Measurements from ENCODE around the gene DNAJC21. TPM values are rescaled to one million over a fixed set of nuclear protein-coding genes. Genes with fewer than 3 reads are reported as not detected.

The DNAJC21 gene
- 29.9 and 53.2 TPM in 2 replicates for total RNA-seq

DNA sequence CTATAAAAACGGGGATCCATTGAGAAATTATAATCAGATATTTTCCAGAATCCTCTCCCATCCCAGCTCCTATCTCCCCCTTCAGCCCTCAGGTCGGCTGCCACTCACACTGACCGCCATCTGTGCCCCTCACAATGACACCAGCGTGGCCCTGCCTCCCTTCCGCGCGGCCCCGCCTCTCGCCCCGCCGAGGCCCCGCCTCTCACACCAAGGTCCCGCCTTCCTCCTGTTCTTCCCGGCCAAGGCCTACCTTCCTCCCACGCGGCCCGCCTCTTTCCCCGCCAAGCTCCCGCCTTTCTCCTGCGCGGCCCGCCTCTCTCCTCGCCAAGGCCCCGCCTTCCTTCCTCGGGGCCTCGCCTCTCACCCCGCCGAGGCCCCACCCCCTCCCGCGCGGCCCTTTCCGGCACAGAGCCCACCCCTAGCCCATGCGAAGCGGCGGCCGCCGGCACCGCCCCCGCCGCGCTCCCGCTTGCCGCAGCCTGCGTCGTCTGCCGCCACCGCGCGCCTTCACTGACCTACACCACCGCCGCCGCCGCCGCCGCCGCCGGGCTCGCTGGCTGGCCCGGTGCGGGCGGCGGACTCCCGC, at the start of gene DNAJC21:
TSS of gene DNAJC21 (plus strand) at position 426 of the 586 bp plus-strand sequence. CDS start 261 bp downstream, outside the sequence.
- DNase-seq (ENCODE audit: low read depth, low spot score), result peak; percentile 84

DNA sequence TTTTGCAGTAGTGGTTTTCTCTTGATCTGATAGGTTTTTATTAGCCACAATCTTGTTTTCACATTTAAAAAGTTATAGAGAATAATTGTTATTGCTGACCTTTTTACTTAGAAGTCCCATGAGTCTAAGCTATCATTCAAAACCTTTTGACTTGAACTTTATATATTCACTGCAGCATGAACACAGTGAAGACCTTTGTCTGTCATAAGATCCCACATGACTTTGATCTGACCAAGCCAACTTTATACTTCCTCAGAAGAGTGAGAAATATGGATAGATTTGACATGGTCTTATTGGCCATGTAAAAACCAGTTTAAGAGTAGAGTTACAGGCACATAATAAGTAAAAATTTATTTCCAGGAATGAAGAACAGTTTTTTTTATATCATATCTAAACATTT, 48.1 kb upstream of the DNAJC21 start:
- DNase-seq (ENCODE audit: low read depth, low spot score), result no peak

DNA sequence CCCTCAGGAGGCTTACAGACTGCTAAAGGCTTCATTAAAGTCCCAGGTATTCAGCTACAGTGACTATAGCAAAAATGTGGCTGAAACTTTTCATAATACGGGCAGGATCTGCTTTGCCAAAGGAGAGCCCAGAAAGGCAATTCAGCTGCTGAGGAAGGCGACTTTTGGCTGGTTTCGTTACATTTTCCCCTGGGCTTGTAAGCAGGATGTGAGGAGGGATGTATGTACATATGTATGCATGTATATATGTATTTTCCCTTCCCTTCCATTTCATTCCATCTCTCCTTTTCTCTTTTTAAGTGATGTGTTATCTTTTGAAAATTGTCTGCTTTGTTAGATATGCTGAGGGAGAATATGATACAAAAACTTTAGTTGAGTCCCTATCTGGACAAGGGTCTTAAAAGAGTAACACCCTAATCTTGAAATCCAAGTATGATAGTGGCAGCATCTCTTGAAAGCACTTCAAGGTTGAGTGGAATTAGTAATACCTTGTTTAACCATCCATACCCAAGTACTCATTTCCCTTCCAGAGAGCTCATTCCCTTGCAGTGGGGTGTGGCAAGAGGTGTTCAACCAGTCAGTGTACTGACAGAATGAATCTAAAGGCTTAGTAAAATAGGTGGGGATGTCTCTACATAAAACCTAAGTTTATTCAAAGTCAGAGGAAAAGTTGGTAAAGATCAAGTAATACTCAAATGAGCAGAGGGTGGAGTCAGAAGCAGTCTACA, 42.8 kb upstream of the DNAJC21 start:
- DNase-seq (ENCODE audit: low read depth, low spot score), result no peak

DNA sequence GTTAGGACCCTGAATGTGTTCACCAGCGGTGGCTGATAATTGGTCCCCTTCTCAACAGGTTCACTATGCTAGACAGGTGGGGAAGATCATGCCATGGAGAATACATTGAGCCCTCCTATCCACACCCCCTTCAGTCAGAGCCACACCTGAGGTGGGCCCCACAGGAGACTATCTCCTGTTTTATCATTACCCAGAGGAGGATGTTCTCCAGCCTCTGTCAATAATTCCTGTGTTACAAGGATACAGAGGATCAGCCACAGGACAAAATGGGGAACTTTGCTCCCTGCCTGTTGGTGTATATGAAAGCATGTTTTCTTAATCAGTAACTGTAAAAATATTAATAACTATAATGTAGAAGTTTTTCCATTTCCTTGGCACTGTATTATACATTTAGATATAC, 40.0 kb upstream of the DNAJC21 start:
- no peak for DNase-seq (ENCODE audit: low read depth, low spot score)

DNA sequence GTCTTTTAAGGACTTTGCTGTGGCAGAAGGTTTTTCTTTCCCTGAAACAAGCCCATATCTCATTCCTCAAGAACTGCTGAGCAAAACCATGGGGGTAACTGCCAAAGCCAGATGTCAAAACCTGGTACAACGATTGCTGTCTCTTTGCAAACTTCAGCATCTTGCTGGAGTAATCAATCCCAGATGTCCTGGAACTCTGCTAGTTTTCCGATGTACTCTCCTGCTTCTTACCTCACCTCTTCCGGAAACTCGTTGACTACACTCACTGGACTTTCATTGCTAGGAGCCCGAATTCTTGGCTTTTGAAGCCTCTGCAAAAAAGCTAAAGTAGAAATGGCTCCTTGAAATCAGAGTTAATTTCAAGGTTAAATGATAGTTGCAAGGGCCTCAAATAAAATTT, 37.4 kb upstream of the DNAJC21 start:
- no peak for DNase-seq (ENCODE audit: low read depth, low spot score)

DNA sequence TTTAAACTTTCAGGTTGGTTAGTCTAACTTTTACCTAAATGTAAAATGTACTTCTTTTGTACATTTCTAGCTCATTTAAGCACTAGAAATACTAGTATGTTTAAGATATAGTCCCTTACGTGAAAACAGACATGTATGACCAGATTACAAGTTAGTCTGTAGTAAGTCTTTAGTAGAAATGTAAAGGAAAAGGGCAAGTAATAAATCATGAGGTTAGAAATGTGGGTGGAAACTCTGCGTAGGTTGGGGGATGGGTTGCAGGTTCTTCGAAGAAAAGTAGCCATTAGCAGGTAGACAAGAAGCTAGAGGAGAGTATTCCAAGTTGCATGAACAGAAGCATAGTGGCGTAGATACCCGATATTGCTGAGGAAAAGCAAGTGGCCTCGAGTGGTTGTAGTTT, 36.9 kb upstream of the DNAJC21 start:
- no peak for DNase-seq (ENCODE audit: low read depth, low spot score)

DNA sequence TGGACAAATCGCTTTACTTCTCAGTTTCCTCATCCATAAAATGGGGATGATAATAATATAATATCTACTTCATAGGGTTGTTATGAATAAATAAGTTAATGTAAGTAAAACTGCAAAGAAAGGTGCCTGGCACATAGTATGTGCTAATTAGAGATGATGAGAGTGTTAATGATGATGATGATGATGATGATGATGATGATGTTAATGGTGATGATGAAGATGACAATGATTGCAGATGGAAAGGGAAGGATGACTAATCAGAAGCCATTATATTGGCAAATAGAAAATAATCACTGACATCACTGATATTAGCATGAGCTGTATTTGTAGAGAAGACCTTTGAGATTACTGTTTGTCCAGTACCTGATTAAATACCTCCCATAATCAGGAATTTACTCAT, 34.6 kb upstream of the DNAJC21 start:
- DNase-seq (ENCODE audit: low read depth, low spot score), result no peak

DNA sequence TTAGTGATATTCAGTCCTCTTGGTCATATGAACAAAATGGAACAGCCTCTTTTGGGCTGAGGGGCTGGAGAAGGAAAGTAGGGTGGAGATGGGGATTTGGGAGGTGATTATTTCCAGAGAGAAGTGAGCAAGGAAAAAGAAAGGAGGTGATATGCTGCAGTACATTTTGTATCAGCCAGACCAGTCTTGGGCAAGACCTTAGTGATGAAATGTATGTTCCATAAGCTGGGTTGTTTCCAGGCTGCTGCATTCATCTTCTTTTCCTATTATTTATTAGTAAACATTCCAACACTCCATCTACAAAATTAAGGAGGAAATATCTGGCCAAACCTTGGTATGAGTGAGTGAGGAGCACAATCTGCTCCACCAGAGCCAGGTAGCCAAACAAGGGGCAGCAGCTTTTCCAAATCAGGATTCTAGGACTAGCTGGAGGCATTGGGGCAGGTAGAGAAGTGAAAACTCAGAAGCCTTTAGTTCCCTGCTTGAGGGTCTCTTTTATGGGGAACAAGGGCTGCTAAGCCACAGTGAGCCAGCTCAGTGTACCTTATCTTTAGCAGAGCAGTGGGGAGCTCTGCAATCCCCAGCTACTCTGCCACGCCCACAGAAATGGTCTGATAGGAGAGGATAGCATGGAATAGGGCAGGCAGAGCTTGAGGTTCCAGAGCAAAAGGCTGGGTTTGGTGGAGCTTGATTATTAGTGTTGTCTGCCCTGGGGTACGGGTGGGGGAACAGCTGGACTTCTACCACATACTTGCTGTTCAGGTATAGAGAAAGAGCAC, 33.5 kb upstream of the DNAJC21 start:
- no peak for DNase-seq (ENCODE audit: low read depth, low spot score)

DNA sequence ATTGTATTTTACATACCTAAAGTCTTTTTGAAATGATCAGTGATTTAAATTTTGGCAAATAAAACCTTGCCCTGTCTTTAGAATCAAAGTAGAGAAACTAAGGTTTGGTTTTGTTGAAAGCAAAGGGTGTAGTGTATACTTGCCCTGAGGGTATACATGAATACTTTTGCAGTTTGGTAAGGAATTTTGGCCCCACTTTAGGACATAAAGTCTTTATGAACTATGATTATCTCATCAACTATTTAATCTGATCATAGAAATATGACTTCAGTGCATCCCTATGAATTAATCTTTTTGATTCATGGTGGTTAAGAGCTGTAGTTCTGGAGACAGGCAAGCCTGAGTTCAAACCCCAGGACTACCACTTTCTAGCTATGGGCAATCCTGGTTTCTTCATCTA, 31.7 kb upstream of the DNAJC21 start:
- DNase-seq (ENCODE audit: low read depth, low spot score), result no peak

DNA sequence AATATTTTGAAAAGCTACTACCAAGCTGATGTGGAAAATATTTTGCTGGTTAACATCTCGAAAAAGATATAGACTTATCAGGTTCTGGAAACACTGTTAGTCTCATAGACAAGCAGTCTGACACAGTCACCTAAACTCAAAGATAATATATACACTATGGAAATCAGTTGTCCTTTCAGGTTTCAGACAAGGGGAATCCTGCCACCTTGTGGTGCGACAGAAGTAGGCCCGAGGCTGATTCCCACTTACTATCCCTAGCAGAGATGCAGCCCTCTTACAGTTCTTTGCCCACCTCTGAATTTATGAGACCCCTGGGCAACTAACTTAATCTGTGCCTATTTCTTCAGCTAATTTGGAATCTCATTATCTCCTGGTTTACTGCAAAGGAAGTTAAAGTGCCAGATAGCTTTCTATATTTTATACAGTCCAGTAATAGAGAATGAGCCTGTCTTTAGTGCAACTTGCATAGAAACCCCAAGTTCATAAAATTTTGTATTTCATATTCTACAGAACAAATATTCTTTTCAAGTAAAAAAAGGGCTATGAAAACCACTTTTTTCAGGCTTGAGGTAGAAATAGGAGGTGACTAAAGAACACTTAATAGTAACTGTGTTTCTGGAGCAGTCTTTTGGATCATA, 31.0 kb upstream of the DNAJC21 start:
- DNase-seq (ENCODE audit: low read depth, low spot score), result peak; percentile 48

DNA sequence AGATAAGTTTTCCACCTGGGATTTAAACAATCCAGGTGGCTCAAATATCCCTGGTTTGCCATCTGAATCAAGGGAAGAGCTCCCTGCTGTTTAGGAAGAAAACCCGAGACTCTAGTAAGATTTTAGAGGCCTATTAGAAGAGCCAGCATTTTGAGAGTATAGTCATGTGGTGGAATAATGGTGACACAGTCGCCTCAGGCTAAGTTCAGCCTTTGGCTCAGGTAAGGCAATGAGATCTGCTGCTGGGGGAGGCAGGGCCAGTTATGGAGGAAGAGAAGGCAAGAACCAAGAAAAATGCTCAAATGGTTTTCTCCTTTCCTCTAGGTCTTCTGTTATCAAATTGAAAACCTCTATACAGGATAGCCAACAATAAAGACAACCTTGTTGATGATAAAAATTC, 30.3 kb upstream of the DNAJC21 start:
- DNase-seq (ENCODE audit: low read depth, low spot score), result no peak

DNA sequence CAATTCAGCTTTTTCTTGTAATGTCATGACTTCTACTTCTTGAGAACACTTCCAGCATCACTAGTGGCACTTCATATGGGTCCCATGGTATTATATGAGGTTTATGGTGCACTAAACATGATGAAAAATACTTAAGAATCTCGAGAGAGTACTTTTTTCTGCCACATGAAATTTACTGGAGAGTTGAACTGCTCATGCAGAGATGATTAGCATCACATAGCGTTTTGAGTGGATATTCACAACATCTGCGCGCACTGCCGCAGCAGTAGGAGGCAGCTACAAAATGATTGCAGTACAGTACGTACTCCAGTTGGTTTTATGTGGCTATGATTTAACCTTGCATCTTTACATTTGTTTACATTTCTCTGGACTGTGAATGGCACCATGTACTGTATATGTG, 28.7 kb upstream of the DNAJC21 start:
- no peak for DNase-seq (ENCODE audit: low read depth, low spot score)

DNA sequence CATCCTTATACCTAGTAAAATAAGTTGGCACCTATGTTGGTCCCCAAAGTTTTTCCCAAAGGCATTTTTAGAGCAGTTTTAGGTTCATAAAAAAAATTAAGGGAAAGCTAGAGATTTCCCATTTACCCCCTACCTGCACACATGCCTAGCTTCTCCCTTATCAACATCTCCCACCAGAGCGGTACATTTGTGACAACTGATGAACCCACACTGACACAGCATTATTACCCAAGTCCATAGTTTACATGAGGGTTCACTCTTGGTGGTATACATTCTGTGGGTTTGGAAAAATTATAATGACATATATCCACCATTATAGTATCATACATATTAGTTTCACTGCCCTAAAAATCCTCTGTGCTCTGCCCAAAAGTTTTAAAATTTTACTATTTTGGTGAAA, 26.1 kb upstream of the DNAJC21 start:
- DNase-seq (ENCODE audit: low read depth, low spot score), result no peak

DNA sequence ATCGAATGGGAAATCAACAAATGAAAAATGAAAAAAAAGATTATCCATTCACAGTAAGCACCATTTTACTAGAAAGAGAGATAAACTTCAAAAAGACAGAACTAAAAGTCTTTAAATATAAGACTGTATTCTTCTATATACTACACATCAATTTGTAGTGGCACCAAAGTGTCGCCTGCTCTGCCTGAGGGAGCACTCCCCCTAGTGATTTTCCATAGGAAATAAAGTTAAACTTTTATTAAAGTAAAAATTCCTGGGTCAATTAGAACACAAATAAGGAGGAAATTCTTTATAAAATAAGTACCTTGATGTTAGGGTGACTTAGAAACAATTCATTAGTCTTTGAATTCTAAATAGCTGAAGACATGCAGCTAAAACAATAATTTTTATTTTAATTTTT, 23.8 kb upstream of the DNAJC21 start:
- DNase-seq (ENCODE audit: low read depth, low spot score), result no peak

DNA sequence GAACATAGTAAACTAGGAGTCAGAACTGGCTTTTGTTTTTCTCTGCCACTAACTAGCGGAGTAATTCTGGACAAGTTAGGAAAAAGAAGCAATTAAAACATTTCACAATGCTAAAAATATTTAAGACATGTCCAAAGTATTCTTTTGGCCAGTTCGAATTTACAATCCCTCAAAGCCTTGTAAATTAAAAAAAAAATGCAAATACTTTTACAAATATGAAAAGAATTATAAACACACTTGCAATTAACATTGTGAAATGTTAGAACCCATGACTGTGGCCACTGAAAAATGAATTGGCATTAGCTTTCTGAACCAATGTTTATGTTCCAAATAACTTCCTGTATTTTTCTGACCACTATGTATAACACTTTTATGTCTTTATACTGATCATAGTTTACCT, 16.3 kb upstream of the DNAJC21 start:
- DNase-seq (ENCODE audit: low read depth, low spot score), result no peak

DNA sequence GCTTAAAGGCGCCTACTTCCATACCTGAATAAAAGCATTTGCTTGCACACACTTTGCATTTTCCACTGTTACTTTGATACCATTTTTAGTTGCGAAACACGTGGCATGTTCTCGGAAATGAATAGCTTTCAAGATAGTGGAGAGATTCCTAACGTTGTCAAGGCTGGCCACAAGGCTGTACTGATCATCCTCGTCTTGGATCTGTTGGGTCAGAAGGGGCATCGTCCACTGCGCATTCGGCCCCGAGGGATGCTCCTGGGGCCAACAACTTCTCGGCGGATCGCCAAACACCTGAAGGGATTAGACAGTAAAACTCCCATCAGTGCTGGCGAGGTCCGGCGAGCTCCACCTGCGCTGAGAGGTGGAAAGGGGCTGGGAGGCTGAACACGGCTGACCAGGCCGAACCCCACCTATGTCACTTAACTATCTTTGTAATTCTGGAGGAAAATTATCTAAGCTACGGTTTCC, 14.7 kb upstream of the DNAJC21 start:
- no peak for DNase-seq (ENCODE audit: low read depth, low spot score)

DNA sequence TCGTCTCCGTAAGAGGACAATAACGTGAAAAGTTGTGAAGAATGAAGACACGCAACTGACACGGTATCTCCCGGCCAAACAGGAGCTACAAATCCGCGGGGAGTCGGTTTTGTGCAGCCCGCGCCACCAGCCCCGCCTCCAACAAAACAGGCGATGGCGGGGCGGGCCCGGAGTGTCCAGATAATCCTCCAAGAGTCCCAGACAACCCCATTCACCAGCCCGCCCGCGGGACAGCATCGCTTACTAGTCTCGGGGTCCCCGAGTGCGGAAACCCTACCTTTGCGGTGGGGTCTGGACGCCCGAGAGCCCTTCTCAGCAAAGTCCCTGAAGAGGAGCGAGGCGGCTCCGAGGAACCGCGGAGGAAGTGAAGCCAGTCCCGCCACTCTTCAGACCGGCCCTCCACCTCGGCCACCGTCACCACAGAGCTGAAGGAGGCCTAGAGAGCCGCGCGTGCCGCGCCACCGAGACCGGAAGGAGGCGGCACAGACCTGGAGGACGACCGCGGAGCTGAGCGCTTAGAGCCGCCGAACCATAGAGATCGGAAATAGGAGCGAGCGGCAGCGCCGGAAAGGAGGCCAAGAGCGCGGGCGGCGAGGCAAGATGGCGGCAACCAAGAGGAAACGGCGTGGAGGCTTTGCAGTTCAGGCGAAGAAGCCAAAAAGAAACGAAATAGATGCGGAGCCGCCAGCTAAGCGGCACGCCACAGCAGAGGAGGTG, 14.1 kb upstream of the DNAJC21 start, which contains the start of the genes BRIX1 and RAD1:
TSS of gene BRIX1 (plus strand) at position 573 of the 717 bp plus-strand sequence. CDS start at position 601, 28 bp downstream.
TSS of gene RAD1 (minus strand) at position 366 of the 717 bp plus-strand sequence. CDS start 612 bp downstream, outside the sequence.
- peak; percentile 94 for DNase-seq (ENCODE audit: low read depth, low spot score)

DNA sequence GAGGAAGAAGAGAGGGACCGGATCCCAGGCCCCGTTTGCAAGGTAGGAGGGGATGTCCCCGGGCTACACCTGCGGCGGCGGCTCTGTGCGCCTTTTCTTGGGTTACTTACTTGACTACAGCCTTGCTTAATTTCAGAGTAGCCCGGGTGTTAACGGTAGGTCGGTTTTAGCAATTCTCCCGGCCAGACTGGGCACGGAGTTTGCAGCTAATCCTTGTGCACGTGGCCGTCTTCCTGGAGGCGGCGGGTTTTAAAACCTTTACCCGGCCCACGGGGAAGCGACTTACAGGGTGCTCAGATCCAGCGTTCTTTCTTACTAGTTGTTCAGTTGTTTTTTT, 13.5 kb upstream of the DNAJC21 start:
- no peak for DNase-seq (ENCODE audit: low read depth, low spot score)

DNA sequence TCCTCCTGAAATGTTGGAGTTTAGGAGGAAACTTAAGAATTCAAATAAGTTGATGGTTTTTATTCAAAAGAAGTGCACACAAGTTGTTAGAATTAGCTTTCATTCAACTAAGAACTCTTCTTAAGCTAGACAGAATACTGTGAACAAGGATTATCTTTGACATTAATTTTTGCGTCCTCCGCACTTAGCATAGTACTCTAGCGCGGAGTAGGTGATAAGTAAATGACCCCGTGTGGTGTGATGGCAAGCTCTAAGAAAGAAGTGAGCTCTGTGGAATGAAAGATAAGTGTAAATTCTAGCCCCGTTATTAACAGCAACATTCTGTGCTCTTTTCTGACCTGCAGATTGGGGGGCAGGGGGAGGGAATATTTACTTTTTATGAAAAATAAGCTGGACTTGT, 12.8 kb upstream of the DNAJC21 start:
- DNase-seq (ENCODE audit: low read depth, low spot score), result no peak

DNA sequence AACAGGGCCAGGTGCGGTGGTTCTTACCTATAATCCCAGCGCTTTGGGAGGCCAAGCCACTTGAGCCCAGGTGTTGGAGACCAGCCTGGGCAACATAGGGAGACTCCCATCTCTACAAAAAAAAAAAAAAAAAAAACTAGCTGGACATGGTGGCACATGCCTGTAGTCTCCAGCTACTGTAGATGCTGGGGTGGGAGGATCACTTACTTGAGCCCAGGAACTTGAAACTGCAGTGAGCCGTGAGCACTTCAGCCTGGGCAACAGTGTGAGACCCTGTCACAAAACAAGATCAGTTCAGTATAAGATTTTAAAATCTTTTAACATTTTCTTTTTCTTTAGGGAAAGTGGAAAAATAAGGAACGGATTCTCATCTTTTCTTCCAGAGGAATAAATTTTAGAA, 11.3 kb upstream of the DNAJC21 start:
- no peak for DNase-seq (ENCODE audit: low read depth, low spot score)

DNA sequence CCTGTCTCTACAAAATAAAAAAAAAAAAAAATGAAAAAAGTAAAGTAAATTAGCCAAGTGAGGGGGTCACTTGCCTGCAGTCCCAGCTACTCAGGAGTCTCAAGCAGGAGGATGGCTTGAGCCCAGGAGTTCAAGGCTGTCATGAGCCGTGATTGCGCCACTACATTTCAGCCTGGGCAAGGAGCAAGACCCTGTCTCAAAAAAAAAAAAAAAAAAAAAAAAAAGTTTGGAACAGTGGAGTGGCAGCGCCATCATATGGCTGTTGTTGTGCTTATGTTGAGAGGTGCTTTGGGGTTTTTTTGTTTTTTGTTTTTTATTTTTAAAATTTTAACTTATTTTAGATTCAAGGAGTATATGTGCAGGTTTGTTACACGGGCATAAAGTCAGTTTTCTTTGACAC, 10.3 kb upstream of the DNAJC21 start:
- DNase-seq (ENCODE audit: low read depth, low spot score), result no peak
